GM12878 (cell line): ENCODE results near the gene ETNPPL. TPM values are rescaled to one million over a fixed set of nuclear protein-coding genes. Genes with fewer than 3 reads are reported as not detected.

Source experiments
- ATAC-seq: fragments of 200-7000 bp; cut with Tn5 transposase; 3 replicates; pipeline ENCODE4 v1.9.1; 2020; ENCODE audit warnings: mild to moderate bottlenecking, moderate library complexity
- BruUV-seq: library from RNA; stranded (reverse); fragments of 400-500 nt; replicated peaks from 2 replicates; lab custom pipeline; 2021; lab: Mats Ljungman, UMichigan
- CTCF ChIA-PET: fragments of 300-600 bp; sonication (Branson Sonifier 250); formaldehyde crosslinking; extraction: SDS; loops from one replicate; lab custom pipeline; 2021; ENCODE audit warnings: inconsistent platforms; lab: Yijun Ruan, JAX
- POLR2A ChIA-PET: fragments of 350-600 bp; formaldehyde crosslinking; extraction: SDS; loops from one replicate; lab custom pipeline; 2021; ENCODE audit warnings: inconsistent platforms; lab: Charles Lee
- RAD21 ChIA-PET: fragments of 300-600 bp; sonication (Branson Sonifier 250); formaldehyde crosslinking; loops from one replicate; lab custom pipeline; 2023; ENCODE audit warnings: antibody characterized with exemption; ENCODE audit not compliant: unreplicated experiment; lab: Charles Lee
- SMC1A ChIA-PET: fragments of 300-600 bp; sonication (Branson Sonifier 250); formaldehyde crosslinking; loops from one replicate; lab custom pipeline; 2023; ENCODE audit not compliant: unreplicated experiment, uncharacterized antibody; lab: Charles Lee
- DNase-seq: peaks from one replicate; pipeline ENCODE4 v3.0.0-alpha.2; 2011; ENCODE audit warnings: low read depth, low spot score
- FAIRE-seq: peaks from 3 replicates; lab custom pipeline; 2011; peaks lifted over from hg19 to GRCh38; lab: Jason Lieb, UNC
- H2AFZ ChIP-seq: 2 replicates; pipeline ENCODE4 v1.6.0; 2011; ENCODE audit warnings: low read depth, low read length, control low read depth; ENCODE audit not compliant: control insufficient read depth
- H3K27ac ChIP-seq: 2 replicates; pipeline ENCODE4 v1.5.1; 2011; ENCODE audit warnings: control low read depth; ENCODE audit not compliant: control insufficient read depth, insufficient read depth
- H3K27me3 ChIP-seq, 2 experiments: replicated peaks in 1 of 2; 2 replicates each; pipeline versions ENCODE4 v1.6.0 to v1.6.1; 2011; ENCODE audit warnings: low read length in 1 of 2; ENCODE audit not compliant: control insufficient read depth in 2 of 2, insufficient read depth in 2 of 2
- H3K36me3 ChIP-seq, 2 experiments: 2 replicates each; pipeline ENCODE4 v1.5.1; 2011; ENCODE audit warnings: low read length in 1 of 2; ENCODE audit not compliant: control insufficient read depth in 2 of 2, insufficient read depth in 2 of 2
- H3K4me1 ChIP-seq: 2 replicates; pipeline ENCODE4 v1.6.1; 2011; ENCODE audit warnings: mild to moderate bottlenecking, low read length, moderate library complexity, mixed read lengths; ENCODE audit not compliant: control insufficient read depth, insufficient read depth
- H3K4me2 ChIP-seq: 2 replicates; pipeline ENCODE4 v1.6.0; 2011; ENCODE audit warnings: control low read depth; ENCODE audit not compliant: control insufficient read depth, insufficient read depth
- H3K4me3 ChIP-seq: fragments of 200-600 bp; sonication (generic); 2 replicates; pipeline ENCODE4 v1.5.1; 2016
- H3K79me2 ChIP-seq: 2 replicates; pipeline ENCODE4 v1.6.0; 2011; ENCODE audit warnings: low read length; ENCODE audit not compliant: control insufficient read depth, insufficient read depth
- H3K9ac ChIP-seq: 2 replicates; pipeline ENCODE4 v1.8.0; 2011; ENCODE audit warnings: low read length, control low read depth, mixed read lengths; ENCODE audit not compliant: control insufficient read depth, insufficient read depth
- H3K9me3 ChIP-seq: replicated peaks from 3 replicates; pipeline ENCODE4 v1.5.1; 2011; ENCODE audit warnings: mild to moderate bottlenecking, low read length; ENCODE audit not compliant: control insufficient read depth, insufficient read depth
- H4K20me1 ChIP-seq: 2 replicates; pipeline ENCODE4 v1.6.0; 2011; ENCODE audit not compliant: control insufficient read depth, insufficient read depth
- ASH2L ChIP-seq: fragments of 300-600, 200-600 bp; sonication (generic); IDR thresholded peaks from 2 replicates; pipeline ENCODE4 v1.6.1; 2017; ENCODE audit warnings: low read depth, mild to moderate bottlenecking, borderline replicate concordance
- BRCA1 ChIP-seq: IDR thresholded peaks from 2 replicates; pipeline ENCODE4 v1.6.1; 2011; ENCODE audit warnings: low read depth, low read length, improper control_type of control experiment
- CBX3 ChIP-seq: fragments of 200-600 bp; sonication (generic); IDR thresholded peaks from 2 replicates; pipeline ENCODE4 v1.6.1; 2016; ENCODE audit warnings: low read depth, borderline replicate concordance
- CREB1 ChIP-seq: IDR thresholded peaks from 2 replicates; pipeline ENCODE4 v1.6.1; 2012; ENCODE audit warnings: low read depth, mild to moderate bottlenecking, inconsistent platforms
- EP300 ChIP-seq, 2 experiments: fragments of 150-350 bp in 1 of 2; IDR thresholded peaks; 2 replicates each; pipeline ENCODE4 v1.6.1; 2011 to 2012; ENCODE audit warnings: low read depth in 2 of 2, low read length in 2 of 2, borderline replicate concordance in 1 of 2, improper control_type of control experiment in 1 of 2, inconsistent platforms in 1 of 2; ENCODE audit not compliant: control insufficient read depth in 1 of 2
- FOXM1 ChIP-seq: IDR thresholded peaks from 2 replicates; pipeline ENCODE4 v1.6.1; 2012; ENCODE audit warnings: low read depth, mild to moderate bottlenecking, inconsistent platforms, low read length, moderate library complexity
- HDAC2 ChIP-seq: fragments of 200-600 bp; sonication (generic); IDR thresholded peaks from 2 replicates; pipeline ENCODE4 v1.6.1; 2017
- IRF4 ChIP-seq: IDR thresholded peaks from 2 replicates; pipeline ENCODE4 v1.6.1; 2011; ENCODE audit warnings: low read depth, low read length
- MYC ChIP-seq: IDR thresholded peaks from 2 replicates; pipeline ENCODE4 v1.6.1; 2011; ENCODE audit warnings: mild to moderate bottlenecking, low read length, moderate library complexity, inconsistent platforms; ENCODE audit not compliant: insufficient read depth, insufficient replicate concordance, insufficient read length, severe bottlenecking
- REST ChIP-seq: IDR thresholded peaks from 2 replicates; pipeline ENCODE4 v1.6.1; 2012; ENCODE audit warnings: mild to moderate bottlenecking, low read depth, low read length
- SREBF1 ChIP-seq: IDR thresholded peaks from 2 replicates; pipeline ENCODE4 v1.6.1; 2012; ENCODE audit warnings: mild to moderate bottlenecking, low read length
- SRF ChIP-seq, 2 experiments: IDR thresholded peaks; 2 replicates each; pipeline ENCODE4 v1.6.1; 2011; ENCODE audit warnings: low read depth in 2 of 2, low read length in 2 of 2, mild to moderate bottlenecking in 1 of 2, moderate library complexity in 1 of 2
- WRNIP1 ChIP-seq: IDR thresholded peaks from 2 replicates; pipeline ENCODE4 v1.6.1; 2011; ENCODE audit warnings: low read depth, low read length, improper control_type of control experiment, borderline replicate concordance
- ZNF207 ChIP-seq: fragments of 450-650 bp; IDR thresholded peaks from 2 replicates; pipeline ENCODE4 v1.6.1; 2014; ENCODE audit warnings: antibody characterized with exemption, mild to moderate bottlenecking, borderline replicate concordance
- ZNF24 ChIP-seq: fragments of 450-650 bp; IDR thresholded peaks from 2 replicates; pipeline ENCODE4 v1.6.1; 2017; ENCODE audit warnings: antibody characterized with exemption, mild to moderate bottlenecking
- WGBS: methylation state at CpG from one replicate; pipeline ENCODE4 v1.1.6; 2016; ENCODE audit warnings: low lambda C conversion rate; ENCODE audit not compliant: insufficient replicate concordance, insufficient coverage; ENCODE audit errors: missing lambda C conversion rate; 5-methylcytosine and 5-hydroxymethylcytosine counted together
- in situ Hi-C: fragments of 300-500 bp; cut with MboI; formaldehyde crosslinking; loops from 9 replicates; pipeline ENCODE4 v1.14.3; 2018; ENCODE audit warnings: mixed read lengths
- intact Hi-C: fragments of 100-400 bp; cut with micrococcal nuclease; formaldehyde crosslinking; loops from one replicate; pipeline ENCODE4 v1.14.2; 2022; ENCODE audit not compliant: unreplicated experiment
- polyA plus RNA-seq, 11 experiments: library from polyadenylated mRNA; depleted of rRNA in 4 of 11; unstranded in 6 of 11; stranded (reverse) in 5 of 11; fragments of >200 nt; fragmentation: Nextera tagmentation in 4 of 11; fragmentation: Illumina TruSeq in 1 of 11; extraction: Ambion mirVana in 4 of 11; extraction: Trizol in 1 of 11; gene quantifications; 1 replicate in 1 of 11; 2 replicates in 10 of 11; pipeline versions ENCODE4 v1.2.1 to v1.2.3, GENCODE V29; 2011 to 2016; ENCODE audit warnings: inconsistent platforms in 2 of 11, missing spikeins in 2 of 11, low read depth in 1 of 11
- total RNA-seq, 4 experiments: library from RNA; depleted of rRNA in 3 of 4; stranded (reverse); fragments of >200 nt in 3 of 4; fragmentation: Illumina TruSeq in 1 of 4; extraction: Trizol in 1 of 4; gene quantifications; 2 replicates each; pipeline versions ENCODE4 v1.2.1 to v1.2.3, GENCODE V29; 2013 to 2021
- TF ChIP-seq, protein P1 (sequence below): fragments of 450-650 bp; IDR thresholded peaks from 2 replicates; pipeline ENCODE4 v1.6.1; 2016; ENCODE audit warnings: mild to moderate bottlenecking

ETNPPL gene
- total and polyA plus RNA-seq, 10 of the 15 experiments (the other 5 are each of a cell fraction or from before 2014, with no cell fraction given): not detected

- DNase-seq: no peak
- CTCF ChIA-PET: no interaction called here
- Histone ChIP-seq H3K4me3 (no peak overlapping the region), H3K4me2 (no peak overlapping the region), H3K9me3 (no peaks in the 10 kb centered on the region), H2AFZ (no peak overlapping the region), H4K20me1 (no peaks in the 10 kb centered on the region), H3K36me3 (no peaks in the 10 kb centered on the region), H3K27me3 (no peaks in the 10 kb centered on the region), H3K27ac (no peak overlapping the region), H3K9ac (no peak overlapping the region), H3K4me1 (no peaks in the 10 kb centered on the region), H3K79me2 (no peaks in the 10 kb centered on the region)
- no TSS peak for BruUV-seq
- TF ChIP-seq EP300 (IDR thresholded peaks at IDR 0.05; ENCODE audit: borderline replicate concordance in 1 of 2, control insufficient read depth in 1 of 2, low read depth in 2 of 2, low read length in 2 of 2): no peak
- no peak for FAIRE-seq
- no peak for ATAC-seq
- in situ Hi-C loops: no loop called here
- intact Hi-C loops: no loop called here
- WGBS: 58% methylated on average over 3 of the region's 3 CpGs
- RAD21 ChIA-PET: no interaction called here
- SMC1A ChIA-PET: no interaction called here
- POLR2A ChIA-PET: no interaction called here
These were observed 33.3 kb upstream of the ETNPPL start for GRCh38 chr4:108796173-108796572.

DNA sequence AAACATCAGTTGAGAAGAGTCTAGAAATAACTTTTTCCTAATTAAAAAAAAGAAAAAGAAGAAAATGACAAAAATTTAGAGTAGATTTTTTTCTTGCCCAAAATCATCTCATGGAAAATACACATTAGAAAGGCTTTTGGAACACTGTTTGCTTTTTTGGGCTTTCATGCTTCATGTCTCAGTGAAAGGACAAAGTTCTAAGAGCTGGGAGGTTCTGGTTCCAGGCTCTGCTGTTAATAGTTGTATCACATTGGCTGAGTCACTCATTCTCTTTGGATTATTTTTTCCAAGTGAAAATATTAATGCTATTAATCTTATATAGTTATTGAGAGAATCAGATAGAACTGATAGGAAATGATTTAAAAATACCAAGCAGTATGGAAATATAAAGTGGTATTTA lies 32.9 kb upstream of the ETNPPL start:
- DNase-seq (no peak), ATAC-seq (no peak), FAIRE-seq (no peak)
- in situ Hi-C loops: no loop called here
- Histone ChIP-seq H3K27me3 (no peaks in the 10 kb centered on the region), H3K9me3 (no peaks in the 10 kb centered on the region), H4K20me1 (no peaks in the 10 kb centered on the region), H2AFZ (no peak overlapping the region), H3K27ac (no peak overlapping the region), H3K79me2 (no peaks in the 10 kb centered on the region), H3K9ac (no peak overlapping the region), H3K4me1 (no peaks in the 10 kb centered on the region), H3K36me3 (no peaks in the 10 kb centered on the region), H3K4me3 (no peak overlapping the region), H3K4me2 (no peak overlapping the region)
- SMC1A ChIA-PET: no interaction called here
- RAD21 ChIA-PET: no interaction called here
- POLR2A ChIA-PET: no interaction called here
- CTCF ChIA-PET: no interaction called here
- intact Hi-C loops: no loop called here
- no TSS peak for BruUV-seq
- TF ChIP-seq, protein P1, sequence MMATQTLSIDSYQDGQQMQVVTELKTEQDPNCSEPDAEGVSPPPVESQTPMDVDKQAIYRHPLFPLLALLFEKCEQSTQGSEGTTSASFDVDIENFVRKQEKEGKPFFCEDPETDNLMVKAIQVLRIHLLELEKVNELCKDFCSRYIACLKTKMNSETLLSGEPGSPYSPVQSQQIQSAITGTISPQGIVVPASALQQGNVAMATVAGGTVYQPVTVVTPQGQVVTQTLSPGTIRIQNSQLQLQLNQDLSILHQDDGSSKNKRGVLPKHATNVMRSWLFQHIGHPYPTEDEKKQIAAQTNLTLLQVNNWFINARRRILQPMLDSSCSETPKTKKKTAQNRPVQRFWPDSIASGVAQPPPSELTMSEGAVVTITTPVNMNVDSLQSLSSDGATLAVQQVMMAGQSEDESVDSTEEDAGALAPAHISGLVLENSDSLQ: no peak
- no peak for TF ChIP-seq SRF (IDR thresholded peaks at IDR 0.05; ENCODE audit: low read depth in 2 of 2, low read length in 2 of 2)
- no peak for TF ChIP-seq SREBF1
- no peak for TF ChIP-seq REST
- no peak for TF ChIP-seq MYC
- no peak for TF ChIP-seq CREB1
- no peak for TF ChIP-seq ZNF24
- no peak for TF ChIP-seq IRF4
- TF ChIP-seq WRNIP1: no peak
- TF ChIP-seq FOXM1: no peak
- TF ChIP-seq CBX3: no peak
- no peak for TF ChIP-seq ZNF207
- no peak for TF ChIP-seq ASH2L
- TF ChIP-seq HDAC2: no peak
- TF ChIP-seq BRCA1: no peak
